Amygdala (tissue), 56 donors: ENCODE results near the gene XRRA1.
"Not testable (repeated sequence)": the region's sequence is repeated elsewhere in the genome, so short reads cannot be mapped to it uniquely, and the experiment has no call there.

ENCODE experiments used
- DNase-seq, 56 donors: peaks; one replicate each; lab custom pipeline; 2025; lab: John Stamatoyannopoulos, UW

Gene XRRA1

DNA sequence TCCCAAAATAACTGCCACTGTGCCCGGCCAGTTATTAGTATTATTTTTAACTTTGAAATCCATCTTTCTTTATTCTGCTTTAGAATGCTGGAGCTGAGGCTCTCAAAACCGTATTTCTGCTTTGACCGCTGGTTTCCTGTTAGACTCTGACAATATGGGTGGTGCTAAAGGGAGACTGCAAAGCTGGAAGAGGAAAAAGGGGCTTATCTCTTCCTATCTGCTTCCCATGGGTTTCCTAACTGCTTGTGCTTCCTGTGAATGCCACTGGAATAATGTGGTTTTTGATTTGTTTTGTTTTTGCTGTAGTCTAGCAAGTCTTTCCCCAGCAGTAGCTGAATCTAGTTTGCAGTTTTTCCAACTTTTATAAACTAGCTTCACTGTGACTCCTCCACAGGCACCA, 43.6 kb downstream of the XRRA1 start:
- DNase-seq: no peak

DNA sequence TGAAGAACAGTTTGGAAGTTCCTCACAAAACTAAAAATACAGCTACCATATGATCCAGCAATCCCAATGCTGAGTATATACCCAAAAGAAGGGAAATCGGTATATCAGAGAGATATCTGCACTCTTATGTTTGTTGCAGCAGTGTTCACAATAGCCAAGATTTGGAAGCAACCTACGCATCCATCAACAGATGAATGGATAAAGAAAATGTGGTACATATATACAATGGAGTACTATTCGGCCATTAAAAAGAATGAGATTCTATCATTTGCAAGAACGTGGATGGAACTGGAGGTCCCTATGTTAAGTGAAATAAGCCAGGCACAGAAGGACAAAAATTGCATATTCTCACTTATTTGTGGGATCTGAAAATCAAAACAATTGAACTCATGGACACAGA, 46.5 kb downstream of the XRRA1 start:
- DNase-seq: no peak

DNA sequence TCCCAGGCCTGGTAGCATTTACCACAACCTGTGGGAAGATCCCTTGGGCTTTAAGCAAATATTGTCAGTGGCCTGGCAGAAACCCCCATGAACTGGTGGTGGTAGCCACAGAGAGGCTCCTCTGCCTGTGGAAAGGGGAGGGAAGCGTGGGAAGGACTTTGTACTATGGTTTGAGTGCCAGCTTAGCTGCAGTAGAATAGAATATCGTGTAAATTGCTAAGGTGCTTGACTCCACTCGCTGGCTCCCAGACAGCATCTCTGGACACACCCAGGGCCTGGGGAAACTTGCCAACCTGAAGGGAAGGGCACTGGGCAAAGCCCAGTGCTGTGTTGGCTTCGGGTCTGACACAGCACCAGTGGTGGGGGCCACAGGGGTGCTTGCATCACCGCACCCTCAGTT, 52.6 kb downstream of the XRRA1 start:
- DNase-seq: no peak

DNA sequence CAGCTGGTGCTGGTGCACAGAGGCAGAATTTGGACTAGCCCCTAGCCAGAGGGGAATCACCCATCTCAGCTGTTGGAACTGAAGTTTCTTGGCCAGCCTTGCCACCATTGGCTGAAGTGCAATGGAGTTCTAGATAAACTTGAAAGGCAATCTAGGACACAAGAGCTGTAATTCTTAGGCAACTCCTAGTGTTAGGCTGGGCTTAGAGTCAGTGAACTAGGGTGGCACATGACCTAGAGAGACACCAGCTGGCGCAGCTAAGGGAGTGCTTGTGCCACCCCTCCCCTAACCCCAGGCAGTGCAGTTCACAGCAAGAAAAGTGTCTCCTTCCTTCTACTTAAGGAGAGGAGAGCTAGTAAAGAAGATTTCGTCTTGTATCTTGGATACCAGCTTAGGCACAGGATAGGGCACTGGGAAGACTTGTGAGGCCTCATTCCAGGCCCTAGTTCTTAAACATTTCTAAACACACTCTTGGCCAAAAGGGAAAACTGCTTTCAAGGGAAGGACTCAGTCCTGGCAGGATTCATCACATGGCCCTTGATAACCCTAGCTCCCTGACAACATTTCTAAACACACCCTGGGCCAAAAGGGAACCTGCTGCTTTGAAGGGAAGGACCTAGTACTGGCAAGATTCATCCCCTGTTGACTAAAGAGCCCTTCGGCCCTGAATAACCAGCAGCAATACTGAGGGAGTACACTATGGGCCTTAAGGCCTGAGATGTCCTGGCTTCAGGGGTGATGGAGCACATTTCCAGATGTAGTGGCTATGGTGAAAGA, 53.4 kb downstream of the XRRA1 start:
- DNase-seq: no peak

DNA sequence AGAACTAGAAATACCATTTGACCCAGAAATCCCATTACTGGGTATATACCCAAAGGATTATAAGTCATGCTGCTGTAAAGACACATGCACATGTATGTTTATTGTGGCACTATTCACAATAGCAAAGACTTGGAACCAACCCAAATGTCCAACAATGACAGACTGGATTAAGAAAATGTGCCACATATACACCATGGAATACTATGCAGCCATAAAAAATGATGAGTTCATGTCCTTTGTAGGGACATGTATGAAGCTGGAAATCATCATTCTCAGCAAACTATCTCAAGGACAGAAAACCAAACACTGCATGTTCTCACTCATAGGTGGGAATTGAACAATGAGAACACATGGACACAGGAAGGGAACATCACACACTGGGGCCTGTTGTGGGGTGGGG, 55.9 kb downstream of the XRRA1 start:
- not testable (repeated sequence) for DNase-seq

DNA sequence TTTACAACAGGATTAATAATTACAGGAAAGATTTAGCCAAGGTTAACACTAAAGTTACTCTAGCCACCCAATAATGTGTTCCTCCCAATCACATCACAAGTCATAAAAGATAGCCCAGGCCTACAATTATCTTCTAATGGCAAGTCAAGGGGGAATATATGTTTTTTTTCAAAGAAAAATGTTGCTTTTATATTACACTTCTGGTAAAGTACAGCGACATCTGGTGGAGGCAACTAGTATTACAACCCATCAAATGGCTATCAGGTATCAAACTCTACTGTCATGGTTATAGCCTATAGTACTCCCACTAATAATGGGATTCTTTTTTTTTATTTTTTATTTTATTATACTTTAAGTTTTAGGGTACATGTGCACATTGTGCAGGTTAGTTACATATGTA, 71.8 kb downstream of the XRRA1 start:
- DNase-seq: no peak

DNA sequence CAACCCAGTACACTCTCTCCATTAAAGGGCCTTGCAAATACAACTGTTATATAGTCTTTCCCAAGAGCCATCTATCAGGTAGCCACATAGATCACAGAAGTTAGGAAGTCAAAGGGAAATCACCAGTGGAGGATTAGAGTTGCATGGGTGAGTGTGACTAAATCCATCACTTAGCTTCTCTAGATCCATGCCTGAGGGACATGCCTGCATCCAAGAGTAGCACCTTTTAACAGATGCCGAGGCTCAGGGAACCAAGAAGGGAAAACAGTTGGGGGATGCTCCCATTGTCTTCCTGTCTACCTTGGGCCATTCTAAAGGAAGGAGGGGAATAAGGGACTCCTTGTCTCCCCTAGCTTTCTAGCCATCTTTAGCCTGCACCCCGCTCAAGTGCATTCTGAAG, 77.9 kb downstream of the XRRA1 start:
- DNase-seq: no peak

DNA sequence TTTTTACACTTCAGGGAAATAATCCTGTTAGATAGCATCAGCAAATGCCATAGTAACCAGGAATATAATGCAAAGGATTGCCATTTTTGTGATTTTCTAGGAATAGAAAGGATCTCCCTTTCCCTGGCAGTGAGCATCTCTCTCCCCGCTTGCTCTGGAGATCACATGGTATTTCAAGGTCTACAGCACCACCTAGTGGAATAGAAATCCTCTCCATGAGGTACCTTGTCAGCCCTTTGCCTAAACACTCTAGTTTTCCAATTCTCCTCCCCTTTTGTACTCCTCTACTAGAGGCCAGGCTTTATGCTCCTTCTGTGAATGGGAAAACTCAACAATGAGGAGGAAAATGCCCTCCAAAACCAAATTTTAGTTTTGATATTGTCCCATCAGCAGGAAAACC, 78.4 kb downstream of the XRRA1 start:
- no peak for DNase-seq

DNA sequence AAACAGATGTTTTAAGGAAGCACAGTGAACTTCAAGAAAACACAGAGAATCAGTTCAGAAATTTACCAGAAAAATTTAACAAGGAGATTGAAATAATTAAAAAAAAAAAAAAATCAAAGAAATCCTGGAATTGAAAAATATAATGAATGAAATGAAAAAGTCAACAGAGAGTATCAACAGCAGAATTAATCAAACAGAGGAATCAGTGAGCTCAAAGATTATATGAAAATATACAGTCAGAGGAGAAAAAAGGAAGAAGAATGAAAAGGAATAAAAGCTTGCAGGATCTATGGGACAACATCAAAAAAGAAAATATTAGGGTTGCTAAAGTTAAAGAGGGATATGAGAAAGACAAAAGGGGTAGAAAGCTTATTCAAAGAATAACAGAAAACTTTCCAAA, 82.3 kb downstream of the XRRA1 start:
- DNase-seq: no peak

DNA sequence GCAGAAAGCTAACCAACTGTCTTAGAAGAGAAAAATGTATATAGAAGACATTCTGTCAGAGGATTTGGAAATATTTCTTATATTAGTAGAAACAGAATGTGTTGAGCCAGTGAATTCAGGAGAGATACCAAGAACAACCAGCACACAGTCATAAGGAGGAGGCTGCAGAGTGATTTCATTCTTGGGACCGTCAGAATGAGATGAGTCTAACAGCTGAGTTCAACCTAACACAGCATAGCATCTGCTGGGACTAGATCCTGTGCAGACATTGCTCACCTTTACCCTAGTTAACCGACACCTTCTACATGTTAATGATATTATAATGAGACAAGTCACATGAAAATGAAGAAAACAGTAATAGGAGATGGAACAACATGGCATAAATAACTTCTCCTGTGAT, 85.5 kb downstream of the XRRA1 start:
- DNase-seq: no peak

DNA sequence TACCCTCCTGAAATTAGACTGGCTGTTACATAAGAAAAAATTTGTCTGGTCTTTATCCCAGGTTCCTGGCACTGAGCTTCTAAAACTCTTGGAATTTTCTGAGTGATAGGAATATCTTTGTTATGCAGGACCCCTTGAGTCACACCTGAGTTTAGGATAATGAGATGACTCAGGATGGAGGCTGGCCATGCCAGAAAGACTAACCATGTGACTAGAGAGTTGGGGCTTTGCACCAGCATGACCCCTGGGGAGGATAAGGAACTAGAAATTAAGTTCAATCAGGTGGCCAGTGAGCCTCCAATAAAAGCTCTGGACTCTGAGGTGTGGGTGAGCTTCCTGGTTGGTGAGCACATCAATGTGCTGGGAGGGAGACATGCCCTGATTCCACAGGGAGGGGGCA, 88.1 kb downstream of the XRRA1 start:
- DNase-seq: no peak

DNA sequence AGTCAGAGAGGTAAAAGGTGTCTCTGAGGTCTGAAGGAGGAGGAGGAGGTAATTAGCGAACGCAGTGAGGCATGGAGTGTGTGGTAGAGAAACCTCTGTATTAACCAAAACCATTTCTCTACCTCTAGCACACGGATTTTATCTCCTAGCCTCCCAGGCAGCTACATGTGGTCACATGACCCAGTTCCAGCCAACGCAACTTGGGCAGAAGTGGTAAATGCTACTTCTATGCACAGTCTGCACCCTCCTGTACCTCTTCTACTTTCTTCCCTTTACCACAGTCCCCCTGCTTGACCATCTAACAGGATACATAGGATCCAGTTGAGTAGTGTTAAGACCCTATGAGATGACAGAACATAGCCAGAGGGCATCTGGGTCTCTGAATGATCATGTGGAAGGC, 95.7 kb downstream of the XRRA1 start:
- DNase-seq: no peak

DNA sequence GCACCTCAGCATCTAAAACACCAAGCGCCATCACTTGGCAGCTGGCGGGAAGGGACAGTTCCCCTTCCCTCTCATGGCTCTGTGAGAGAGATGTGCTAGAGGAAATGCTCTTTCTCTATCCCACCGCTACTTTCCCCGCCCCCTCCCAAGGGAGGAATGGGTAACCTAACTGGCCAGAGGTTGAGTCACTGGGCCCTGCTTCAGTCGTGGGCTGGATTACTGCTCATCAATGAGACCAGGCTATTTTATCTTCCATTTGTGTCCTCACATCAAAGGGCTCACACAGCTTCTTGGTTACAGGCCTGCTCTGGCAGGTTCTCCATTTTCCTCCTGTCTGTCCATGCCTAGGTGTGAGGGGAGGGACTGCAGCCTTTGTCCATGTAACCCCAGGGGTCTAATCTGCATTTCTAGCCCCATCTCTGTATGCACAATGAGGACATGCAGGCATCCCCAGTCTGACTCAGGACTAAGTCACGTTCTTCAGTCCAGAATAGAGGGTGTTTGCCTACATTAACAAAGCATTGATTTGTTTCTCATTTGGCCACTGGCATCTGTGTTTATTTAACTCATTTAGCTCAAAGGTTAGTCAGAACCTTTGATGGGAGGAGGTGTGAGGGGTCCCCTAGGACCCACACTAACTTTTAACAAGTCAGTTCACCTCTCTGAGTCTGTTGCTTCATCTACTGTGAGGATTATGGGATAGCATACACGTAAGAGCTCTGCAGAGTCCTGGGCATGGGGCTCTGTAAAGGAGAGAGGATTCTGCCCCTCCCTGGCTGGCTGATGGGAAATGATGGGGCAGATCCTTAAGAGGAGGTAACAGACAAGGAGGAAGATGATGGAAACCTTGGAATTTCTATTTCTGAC, 99.1 kb downstream of the XRRA1 start:
- DNase-seq: no peak

DNA sequence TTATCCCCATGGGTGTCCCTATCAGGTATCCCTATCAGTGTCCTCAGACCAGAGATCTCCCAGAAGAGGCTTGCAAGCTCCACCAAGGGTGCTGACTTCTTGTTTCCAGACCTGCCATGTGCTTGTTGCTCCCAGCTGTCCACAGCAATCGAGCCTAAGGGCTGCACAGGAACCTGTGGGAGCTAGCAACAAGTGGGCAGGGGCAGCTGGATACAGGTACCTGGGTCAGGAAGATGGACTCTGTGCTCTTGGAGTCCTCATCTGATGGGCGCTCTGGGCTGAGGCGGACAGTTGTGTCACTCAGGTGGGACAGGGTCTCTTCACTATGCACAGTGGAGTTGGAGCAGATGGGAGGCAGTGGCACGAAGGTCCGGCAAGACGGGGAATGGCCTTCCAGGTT, 101.0 kb downstream of the XRRA1 start:
- no peak for DNase-seq

DNA sequence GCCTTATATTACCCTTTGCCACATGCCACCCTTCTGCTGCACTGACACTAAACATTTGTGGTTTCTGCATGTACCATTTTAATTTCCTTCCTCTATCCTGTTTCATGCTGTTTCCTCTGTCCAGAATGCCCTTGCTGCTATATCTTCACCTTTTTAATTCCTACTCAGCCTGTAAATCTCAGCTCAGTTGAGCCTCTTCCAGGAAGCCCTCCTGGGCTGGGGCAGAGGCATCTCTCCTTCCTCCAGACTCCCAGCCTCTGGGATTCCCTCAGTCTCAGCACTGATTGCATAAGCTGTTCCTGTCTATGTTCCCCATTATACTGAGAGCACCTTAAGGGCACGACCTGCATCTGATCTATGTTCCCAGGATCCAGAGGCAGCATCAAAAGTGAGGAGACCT, 101.5 kb downstream of the XRRA1 start:
- DNase-seq: no peak

DNA sequence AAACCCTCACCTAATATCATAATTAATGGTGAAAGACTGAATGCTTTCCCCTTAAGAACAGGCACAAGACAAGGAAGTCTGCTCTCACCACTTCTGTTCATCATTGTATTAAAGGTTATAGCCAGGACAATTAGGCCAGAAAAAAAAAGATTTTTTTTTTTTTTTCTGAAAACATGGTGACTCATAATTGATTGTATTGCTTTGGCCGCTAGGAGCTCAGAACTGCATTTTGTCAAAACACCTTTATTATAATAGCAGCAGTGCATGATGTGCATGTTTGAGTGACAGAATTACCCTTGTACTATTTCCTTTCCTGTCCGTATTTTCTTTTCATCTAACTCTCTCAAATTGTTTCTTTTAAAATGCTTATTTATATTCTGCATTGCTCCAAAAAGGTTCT, 102.1 kb downstream of the XRRA1 start:
- no peak for DNase-seq

DNA sequence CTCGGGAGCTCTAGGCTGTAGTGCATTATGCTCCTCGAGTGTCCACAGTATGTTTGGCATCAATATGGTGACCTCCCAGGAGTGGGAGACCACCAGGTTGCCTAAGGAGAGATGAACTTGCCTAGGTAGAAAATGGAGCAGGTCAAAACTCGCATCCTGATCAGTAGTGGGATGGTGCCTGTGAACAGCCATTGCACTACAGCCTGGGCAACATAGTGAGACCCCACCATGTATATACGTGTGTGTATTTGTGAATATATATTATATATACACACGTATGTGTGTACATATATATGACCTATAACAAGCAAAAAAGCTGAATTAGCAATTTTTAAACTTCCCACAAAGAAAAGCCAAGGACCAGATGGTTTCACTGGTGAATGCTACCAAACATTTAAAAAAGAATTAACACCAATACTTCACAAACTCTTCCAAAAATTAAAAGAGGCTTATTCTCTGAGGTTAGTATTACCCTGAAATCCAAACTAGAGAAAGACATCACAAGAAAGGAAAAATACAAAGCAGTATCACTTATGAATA, 102.8 kb downstream of the XRRA1 start:
- DNase-seq: no peak

DNA sequence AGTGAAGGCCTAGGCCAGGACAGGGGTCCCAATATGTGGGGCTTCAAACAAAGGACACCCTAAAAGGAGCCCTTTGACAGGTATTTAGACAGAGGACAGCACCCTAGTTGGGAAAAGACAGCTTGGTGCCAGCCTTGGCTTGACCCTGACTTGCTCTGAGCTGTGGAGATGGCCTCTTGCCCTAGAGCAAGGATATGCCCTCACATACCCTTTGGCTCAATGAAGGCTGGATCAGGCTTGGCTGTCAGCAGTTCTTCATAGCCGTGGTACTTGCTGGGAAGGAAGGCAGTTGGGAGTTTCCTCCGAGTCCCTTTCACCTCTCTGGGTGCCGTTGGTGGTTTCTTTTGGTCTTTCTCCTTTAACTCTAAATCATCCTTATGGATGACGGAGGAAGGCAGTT, 104.0 kb downstream of the XRRA1 start:
- no peak for DNase-seq

DNA sequence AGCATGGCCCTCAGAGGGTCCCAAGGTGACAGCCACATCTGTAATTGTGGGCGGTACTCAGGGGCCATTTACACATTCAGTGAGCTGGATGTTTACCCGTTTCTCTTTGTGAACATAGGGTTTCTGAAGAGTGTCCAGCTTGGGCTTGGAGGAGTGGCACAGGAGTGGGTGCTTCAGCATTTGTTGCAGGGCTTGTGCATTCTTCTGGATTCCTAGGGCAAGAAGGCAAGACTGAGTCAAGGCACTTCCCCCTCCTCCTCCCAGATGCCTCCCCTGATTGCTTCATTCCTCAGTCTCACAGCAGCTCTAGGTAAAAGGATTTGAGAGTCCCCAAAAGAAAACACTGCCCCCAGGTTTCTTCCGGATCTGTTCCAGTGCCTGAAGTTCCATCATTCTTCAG, 104.8 kb downstream of the XRRA1 start:
- no peak for DNase-seq

DNA sequence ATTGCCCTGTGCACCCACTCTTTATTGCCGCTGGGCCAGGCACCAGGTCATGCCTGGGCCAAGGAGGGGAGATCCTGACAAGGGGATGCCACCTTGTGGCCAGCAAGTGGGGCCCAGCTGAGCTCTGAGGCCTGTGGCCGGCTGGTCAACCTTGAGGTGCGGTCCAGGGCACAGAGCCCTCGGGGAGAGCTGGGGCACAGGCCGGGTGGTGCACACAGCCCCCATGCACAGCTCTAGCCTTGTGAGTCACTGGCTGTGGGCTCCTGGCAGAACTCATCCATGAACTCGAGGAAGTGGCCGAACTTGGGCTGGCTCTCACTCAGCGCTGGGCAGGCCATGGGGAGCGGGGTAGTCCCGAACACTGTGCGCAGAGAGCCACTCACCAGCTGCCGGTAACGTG, 105.9 kb downstream of the XRRA1 start:
- DNase-seq: peak in 1 of 56 donors; percentile 15

DNA sequence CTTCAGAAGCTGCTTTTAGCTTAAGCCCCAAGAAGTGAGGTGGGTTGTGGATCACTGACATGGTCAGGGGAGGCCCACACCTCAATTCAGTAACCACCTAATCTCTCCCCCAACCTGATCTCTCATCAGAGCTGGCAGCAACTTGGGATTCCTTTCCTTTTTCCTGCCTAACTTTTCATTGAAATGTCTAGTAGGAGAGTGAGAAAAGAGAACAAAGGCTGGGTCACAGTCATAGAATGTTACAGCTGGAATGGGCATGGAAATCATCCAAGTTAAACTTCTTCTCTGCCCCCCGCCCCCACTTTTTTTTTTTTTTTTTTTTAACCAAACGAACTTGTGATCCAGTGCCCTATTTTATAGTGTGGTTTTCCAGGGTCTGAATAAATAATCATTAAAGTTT, 108.4 kb downstream of the XRRA1 start:
- no peak for DNase-seq

DNA sequence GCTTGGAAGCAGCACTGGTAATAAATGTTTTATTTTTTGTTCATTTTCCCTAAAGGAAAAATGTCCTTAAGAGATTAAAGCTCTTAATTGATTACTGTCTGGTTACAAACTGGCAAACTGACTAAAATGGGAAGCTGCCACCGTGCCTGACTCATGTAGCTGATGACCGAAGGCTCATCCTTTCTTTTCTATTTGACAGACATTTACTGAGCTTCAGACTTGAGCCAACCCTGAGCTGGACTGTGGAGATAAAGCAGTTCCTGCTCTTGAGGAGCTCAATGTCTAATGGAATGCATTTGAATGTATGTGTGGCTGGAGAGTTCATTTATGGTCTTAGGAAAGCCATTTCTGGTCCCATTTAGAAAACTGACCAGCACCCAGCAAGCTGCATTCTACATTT, 108.9 kb downstream of the XRRA1 start:
- DNase-seq: no peak
